Mammary epithelial cell (primary cell): Measurements from ENCODE around the gene REXO1.

Experiments
- EZH2 ChIP-seq: IDR thresholded peaks from 2 replicates; pipeline ENCODE4 v1.6.1; 2012; ENCODE audit warnings: low read length, inconsistent platforms, borderline replicate concordance
- TF ChIP-seq, protein P1 (sequence below), 2 donors: IDR thresholded peaks in 1 of 2; conservative IDR thresholded peaks in 1 of 2; 2 replicates each; pipeline ENCODE4 v1.5.1; 2011 to 2012; ENCODE audit warnings: inconsistent platforms in 2 of 2, low read length in 2 of 2, mild to moderate bottlenecking in 2 of 2, control low read depth in 1 of 2, low read depth in 1 of 2; ENCODE audit not compliant: insufficient read depth in 1 of 2; ENCODE audit errors: extremely low read depth in 1 of 2

DNA sequence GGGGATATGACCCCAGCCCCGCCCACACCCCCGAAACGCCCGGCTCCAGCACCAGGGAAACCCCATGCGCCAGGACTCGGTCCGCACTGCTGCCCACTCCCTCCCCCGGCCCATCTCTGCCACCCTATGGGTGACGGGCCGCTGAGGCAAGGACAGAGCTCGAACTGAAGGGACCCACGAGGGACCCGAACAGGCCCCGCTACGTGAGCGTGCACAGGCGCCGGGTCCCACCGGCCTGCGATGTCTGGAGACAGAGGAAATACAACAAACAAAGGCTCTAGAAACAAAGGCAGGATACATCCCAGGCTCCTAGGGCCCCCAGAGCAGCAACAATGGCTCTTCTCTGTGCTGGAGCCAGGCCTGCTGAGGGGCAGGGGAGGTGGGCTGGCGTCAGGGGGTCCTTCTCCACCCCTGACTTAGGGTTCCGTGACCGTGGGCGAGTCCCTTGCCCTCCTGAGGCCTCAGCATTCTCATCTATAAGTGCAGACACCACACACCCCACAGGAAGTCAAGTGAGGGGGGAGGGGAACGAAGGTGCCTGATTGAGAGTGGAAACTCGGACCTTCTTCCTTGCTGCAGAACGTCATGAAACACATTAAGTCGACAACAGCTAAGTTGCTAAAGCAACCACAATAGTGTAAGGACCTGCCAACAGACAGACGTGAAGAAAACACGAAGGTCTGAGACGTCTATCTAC, 34.0 kb upstream of the REXO1 start:
- TF ChIP-seq, protein P1, sequence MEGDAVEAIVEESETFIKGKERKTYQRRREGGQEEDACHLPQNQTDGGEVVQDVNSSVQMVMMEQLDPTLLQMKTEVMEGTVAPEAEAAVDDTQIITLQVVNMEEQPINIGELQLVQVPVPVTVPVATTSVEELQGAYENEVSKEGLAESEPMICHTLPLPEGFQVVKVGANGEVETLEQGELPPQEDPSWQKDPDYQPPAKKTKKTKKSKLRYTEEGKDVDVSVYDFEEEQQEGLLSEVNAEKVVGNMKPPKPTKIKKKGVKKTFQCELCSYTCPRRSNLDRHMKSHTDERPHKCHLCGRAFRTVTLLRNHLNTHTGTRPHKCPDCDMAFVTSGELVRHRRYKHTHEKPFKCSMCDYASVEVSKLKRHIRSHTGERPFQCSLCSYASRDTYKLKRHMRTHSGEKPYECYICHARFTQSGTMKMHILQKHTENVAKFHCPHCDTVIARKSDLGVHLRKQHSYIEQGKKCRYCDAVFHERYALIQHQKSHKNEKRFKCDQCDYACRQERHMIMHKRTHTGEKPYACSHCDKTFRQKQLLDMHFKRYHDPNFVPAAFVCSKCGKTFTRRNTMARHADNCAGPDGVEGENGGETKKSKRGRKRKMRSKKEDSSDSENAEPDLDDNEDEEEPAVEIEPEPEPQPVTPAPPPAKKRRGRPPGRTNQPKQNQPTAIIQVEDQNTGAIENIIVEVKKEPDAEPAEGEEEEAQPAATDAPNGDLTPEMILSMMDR (conservative IDR thresholded peaks at IDR 0.05 in 1 of 2, IDR thresholded peaks at IDR 0.05 in 1 of 2; ENCODE audit: extremely low read depth in 1 of 2, insufficient read depth in 1 of 2, low read depth in 1 of 2, low read length in 2 of 2), result no peak
- TF ChIP-seq EZH2, result no peak
